B cell (primary cell): ENCODE measurements around the gene TAX1BP1. TPM values are rescaled to one million over a fixed set of nuclear protein-coding genes. Genes with fewer than 3 reads are reported as not detected.
A peak's percentile ranks its signal among the peaks of the same experiment; 100 is the strongest.

ENCODE experiments used
- ATAC-seq: fragments of 200-7000 bp; cut with Tn5 transposase; one replicate; pipeline ENCODE4 v1.10.0; 2021; ENCODE audit warnings: low read depth, mild to moderate bottlenecking, moderate number of reproducible peaks, moderate library complexity
- CTCF ChIA-PET: fragments of 350-600 bp; sonication (Branson Sonifier 250); formaldehyde crosslinking; loops from one replicate; lab custom pipeline; 2021; ENCODE audit warnings: antibody characterized with exemption, inconsistent platforms; lab: Charles Lee
- POLR2A ChIA-PET: fragments of 350-600 bp; sonication (Branson Sonifier 250); formaldehyde crosslinking; loops from one replicate; lab custom pipeline; 2021; ENCODE audit warnings: antibody characterized with exemption; lab: Charles Lee
- DNase-seq: peaks from one replicate; pipeline ENCODE4 v3.0.0; 2013
- H2AFZ ChIP-seq: 2 replicates; pipeline ENCODE4 v1.6.1; 2012; ENCODE audit warnings: mild to moderate bottlenecking, low read depth, low read length; ENCODE audit not compliant: insufficient read depth, poor library complexity, severe bottlenecking
- H3K27ac ChIP-seq, 2 donors: 1 replicate in 1 of 2; 2 replicates in 1 of 2; pipeline ENCODE4 v1.5.1; 2012 to 2013; ENCODE audit warnings: low read length in 2 of 2, mild to moderate bottlenecking in 2 of 2, moderate library complexity in 1 of 2
- H3K27me3 ChIP-seq, 4 experiments: fragments of 200-600 bp in 1 of 4; sonication (generic) in 1 of 4; replicated peaks in 1 of 4; 1 replicate in 2 of 4; 2 replicates in 2 of 4; pipeline versions ENCODE4 v1.6.1 to v1.7.0; 2013 to 2016; ENCODE audit warnings: low read length in 3 of 4, mild to moderate bottlenecking in 2 of 4, mixed read lengths in 1 of 4, moderate library complexity in 1 of 4; ENCODE audit not compliant: insufficient read depth in 4 of 4, control insufficient read depth in 3 of 4; ENCODE audit errors: control extremely low read depth in 1 of 4
- H3K36me3 ChIP-seq, 2 experiments: replicated peaks in 1 of 2; 1 replicate in 1 of 2; 2 replicates in 1 of 2; pipeline versions ENCODE4 v1.6.1 to v1.7.1; 2013; ENCODE audit warnings: low read length in 1 of 2; ENCODE audit not compliant: insufficient read depth in 2 of 2, control insufficient read depth in 1 of 2; ENCODE audit errors: control extremely low read depth in 1 of 2, extremely low read depth in 1 of 2
- H3K4me1 ChIP-seq, 2 donors: fragments of 200-600 bp in 1 of 2; sonication (generic) in 1 of 2; 1 replicate in 1 of 2; 2 replicates in 1 of 2; pipeline versions ENCODE4 v1.5.1 to v1.6.1; 2013 to 2017; ENCODE audit warnings: low read length in 2 of 2; ENCODE audit not compliant: control insufficient read depth in 2 of 2, insufficient read depth in 2 of 2
- H3K4me2 ChIP-seq: replicated peaks from 2 replicates; pipeline ENCODE3; 2012; ENCODE audit warnings: mild to moderate bottlenecking, low read depth, low read length; ENCODE audit not compliant: poor library complexity, severe bottlenecking
- H3K4me3 ChIP-seq, 5 experiments: fragments of 200-600 bp in 1 of 5; sonication (generic) in 1 of 5; 1 replicate in 3 of 5; 2 replicates in 2 of 5; pipeline versions ENCODE4 v1.5.1 to v1.7.0; 2011 to 2016; ENCODE audit warnings: low read length in 4 of 5, mild to moderate bottlenecking in 4 of 5, low read depth in 2 of 5, control low read depth in 1 of 5, moderate library complexity in 1 of 5; ENCODE audit not compliant: insufficient read depth in 1 of 5; ENCODE audit errors: control extremely low read depth in 1 of 5, extremely low read depth in 1 of 5
- H3K79me2 ChIP-seq: fragments of 200-600 bp; sonication (generic); one replicate; pipeline ENCODE4 v1.6.0; 2016; ENCODE audit warnings: low read length; ENCODE audit not compliant: control insufficient read depth, insufficient read depth
- H3K9ac ChIP-seq: fragments of 200-600 bp; sonication (generic); 2 replicates; pipeline ENCODE4 v1.6.1; 2017; ENCODE audit warnings: mild to moderate bottlenecking, low read length, moderate library complexity
- H3K9me3 ChIP-seq, 3 donors: one replicate each; pipeline versions ENCODE4 v1.6.1 to v1.7.1; 2013; ENCODE audit warnings: low read length in 2 of 3; ENCODE audit not compliant: control insufficient read depth in 2 of 3, insufficient read depth in 1 of 3; ENCODE audit errors: control extremely low read depth in 1 of 3
- H4K20me1 ChIP-seq: 2 replicates; pipeline ENCODE4 v1.6.0; 2012; ENCODE audit warnings: mild to moderate bottlenecking, low read length; ENCODE audit not compliant: insufficient read depth, control insufficient read depth, poor library complexity, severe bottlenecking
- H3K27ac Mint-ChIP-seq: one replicate; pipeline ENCODE4 v1.8.0; 2021; ENCODE audit warnings: mixed read lengths
- H3K27me3 Mint-ChIP-seq: one replicate; pipeline ENCODE4 v1.8.0; 2021; ENCODE audit warnings: mixed read lengths
- H3K4me1 Mint-ChIP-seq: one replicate; pipeline ENCODE4 v1.8.0; 2021; ENCODE audit warnings: mixed read lengths
- H3K4me3 Mint-ChIP-seq: one replicate; pipeline ENCODE4 v1.8.0; 2021; ENCODE audit warnings: mixed read lengths
- H3K9me3 Mint-ChIP-seq: one replicate; pipeline ENCODE4 v1.8.0; 2022; ENCODE audit warnings: mixed read lengths; ENCODE audit not compliant: insufficient read depth
- CTCF ChIP-seq: fragments of 200-600 bp; IDR thresholded peaks from one replicate; pipeline ENCODE4 v1.8.0; 2022; ENCODE audit warnings: antibody characterized with exemption, mild to moderate bottlenecking
- EZH2 ChIP-seq: IDR thresholded peaks from 2 replicates; pipeline ENCODE4 v1.6.1; 2012; ENCODE audit warnings: borderline replicate concordance, low read depth, mild to moderate bottlenecking, moderate library complexity, low read length; ENCODE audit not compliant: insufficient read depth, poor library complexity, severe bottlenecking
- WGBS: methylation state at CpG from one replicate; pipeline ENCODE4 v1.1.5; 2013; ENCODE audit warnings: missing lambda C conversion rate; ENCODE audit not compliant: insufficient coverage; 5-methylcytosine and 5-hydroxymethylcytosine counted together
- intact Hi-C: fragments of 100-400 bp; cut with micrococcal nuclease; formaldehyde crosslinking; loops from one replicate; pipeline ENCODE4 v1.10.0; 2022
- polyA plus RNA-seq: library from polyadenylated mRNA; depleted of rRNA; stranded (reverse); fragments of >200 nt; gene quantifications from 2 replicates; pipeline ENCODE4 v1.2.3, GENCODE V29; 2012
- total RNA-seq, 2 donors: library from RNA; stranded (reverse); fragments of 120-200 nt in 1 of 2; gene quantifications; 1 replicate in 1 of 2; 2 replicates in 1 of 2; pipeline versions ENCODE4 v1.2.3 to v1.2.4, GENCODE V29; 2013 to 2022

The TAX1BP1 gene
- total and polyA plus RNA-seq, 2 donors (not counting 1 experiment from before 2014, with no cell fraction given): 43.1 to 104 TPM

DNA sequence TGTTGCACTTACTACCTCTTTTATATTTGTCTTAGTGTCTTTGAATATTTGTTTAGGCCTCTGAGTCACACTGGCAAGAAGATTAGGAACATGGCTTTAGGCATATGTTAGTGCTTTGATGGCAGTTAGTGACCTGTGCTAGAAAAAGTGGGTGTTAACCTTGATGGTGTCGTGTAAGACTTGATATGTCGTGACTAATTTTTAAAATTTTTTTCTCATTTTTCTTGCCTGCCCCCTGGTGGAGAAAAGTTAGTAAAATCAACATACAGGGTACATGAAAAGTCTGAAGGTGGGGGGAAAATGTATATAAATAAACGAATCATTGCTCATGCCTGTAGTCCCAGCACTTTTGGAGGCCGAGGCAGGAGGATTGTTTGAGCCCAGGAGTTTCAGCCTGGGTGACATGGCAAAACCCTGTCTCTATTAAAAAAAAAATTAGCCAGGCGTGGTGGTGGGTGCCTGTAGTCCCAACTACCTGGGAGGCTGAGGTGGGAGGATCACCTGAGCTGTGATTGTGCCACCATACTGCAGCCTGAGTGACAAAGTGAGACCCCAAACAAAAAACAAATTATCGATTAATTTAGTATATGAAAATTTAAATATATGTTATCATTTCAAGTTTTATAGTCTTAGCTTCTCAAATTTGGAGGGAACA lies 44.6 kb downstream of the TAX1BP1 start:
- Mint-ChIP-seq H3K4me1 (no peaks in the 10 kb centered on the region), H3K27me3 (no peaks in the 10 kb centered on the region), H3K27ac (no peak overlapping the region), H3K9me3 (no peaks in the 10 kb centered on the region), H3K4me3 (no peak overlapping the region)
- Histone ChIP-seq H3K27me3 (no peaks in the 10 kb centered on the region), H3K79me2 (peaks cover 2% of the 10 kb centered on the region), H3K4me2 (no peak overlapping the region), H3K4me1 (no peaks in the 10 kb centered on the region), H3K9me3 (no peaks in the 10 kb centered on the region), H3K36me3 (peaks cover 9 to 35% of the 10 kb centered on the region in 2 experiments), H3K27ac (no peak overlapping the region), H4K20me1 (peaks cover 4% of the 10 kb centered on the region), H3K9ac (no peak overlapping the region), H2AFZ (no peak overlapping the region), H3K4me3 (no peak overlapping the region)
- POLR2A ChIA-PET: interaction anchor here (0.6 kb wide), 1 partner anchor 42 kb away, joined by 3 read pairs; no protein-coding TSS in a partner anchor
- no peak for TF ChIP-seq EZH2
- peak; percentile 80 for TF ChIP-seq CTCF
- peak; percentile 28 for ATAC-seq
- 21% methylated on average over 2 of the region's 6 CpGs for WGBS
- peak; percentile 59 for DNase-seq
- CTCF ChIA-PET: interaction anchor here (0.6 to 2.6 kb wide), 21 partner anchors 11 to 1834 kb away, joined by 3 to 16 read pairs (median 3); partner anchors contain the start of gene TAX1BP1
- intact Hi-C loops: loop anchor here (1.0 to 5.0 kb wide), 4 partner anchors 122 to 588 kb away; partner anchors contain the start of gene HIBADH

GRCh38 chr7:27788437-27788836 lies 48.5 kb downstream of the TAX1BP1 start:
- ChIA-PET POLR2A (no interaction called here), CTCF (interaction anchor here (1.1 kb wide), 1 partner anchor 8 kb away, joined by 4 read pairs; no protein-coding TSS in a partner anchor)
- Mint-ChIP-seq H3K27me3 (no peaks in the 10 kb centered on the region), H3K27ac (no peak overlapping the region), H3K9me3 (no peaks in the 10 kb centered on the region), H3K4me1 (no peaks in the 10 kb centered on the region), H3K4me3 (no peak overlapping the region)
- H3K4me1 ChIP-seq: no peaks in the 10 kb centered on the region
- intact Hi-C loops: loop anchor here (5.0 kb wide), 2 partner anchors 134 to 234 kb away; no protein-coding TSS in a partner anchor
- no peak for TF ChIP-seq EZH2
- TF ChIP-seq CTCF: no peak
- no peak overlapping the region for H3K9ac ChIP-seq
- ATAC-seq: no peak
- no peak overlapping the region for H3K4me3 ChIP-seq
- DNase-seq: no peak
- H3K9me3 ChIP-seq: no peaks in the 10 kb centered on the region
- H2AFZ ChIP-seq: no peak overlapping the region
- no peaks in the 10 kb centered on the region for H3K27me3 ChIP-seq
- H3K27ac ChIP-seq: no peak overlapping the region
- peaks cover 4% of the 10 kb centered on the region for H4K20me1 ChIP-seq
- H3K36me3 ChIP-seq: peaks cover 15 to 49% of the 10 kb centered on the region in 2 experiments
- H3K4me2 ChIP-seq: no peak overlapping the region
- H3K79me2 ChIP-seq: no peaks in the 10 kb centered on the region
